HG03565 (cell line): ENCODE data around the gene OR2K2.
"Not testable (repeated sequence)": the region's sequence is repeated elsewhere in the genome, so short reads cannot be mapped to it uniquely, and the experiment has no call there.

Source experiments
- ATAC-seq: cut with Tn5 transposase; IDR thresholded peaks from one replicate; pipeline ENCODE4 v1.9.1; 2021; ENCODE audit warnings: mild to moderate bottlenecking, moderate library complexity; ENCODE audit not compliant: unreplicated experiment

The OR2K2 gene

DNA sequence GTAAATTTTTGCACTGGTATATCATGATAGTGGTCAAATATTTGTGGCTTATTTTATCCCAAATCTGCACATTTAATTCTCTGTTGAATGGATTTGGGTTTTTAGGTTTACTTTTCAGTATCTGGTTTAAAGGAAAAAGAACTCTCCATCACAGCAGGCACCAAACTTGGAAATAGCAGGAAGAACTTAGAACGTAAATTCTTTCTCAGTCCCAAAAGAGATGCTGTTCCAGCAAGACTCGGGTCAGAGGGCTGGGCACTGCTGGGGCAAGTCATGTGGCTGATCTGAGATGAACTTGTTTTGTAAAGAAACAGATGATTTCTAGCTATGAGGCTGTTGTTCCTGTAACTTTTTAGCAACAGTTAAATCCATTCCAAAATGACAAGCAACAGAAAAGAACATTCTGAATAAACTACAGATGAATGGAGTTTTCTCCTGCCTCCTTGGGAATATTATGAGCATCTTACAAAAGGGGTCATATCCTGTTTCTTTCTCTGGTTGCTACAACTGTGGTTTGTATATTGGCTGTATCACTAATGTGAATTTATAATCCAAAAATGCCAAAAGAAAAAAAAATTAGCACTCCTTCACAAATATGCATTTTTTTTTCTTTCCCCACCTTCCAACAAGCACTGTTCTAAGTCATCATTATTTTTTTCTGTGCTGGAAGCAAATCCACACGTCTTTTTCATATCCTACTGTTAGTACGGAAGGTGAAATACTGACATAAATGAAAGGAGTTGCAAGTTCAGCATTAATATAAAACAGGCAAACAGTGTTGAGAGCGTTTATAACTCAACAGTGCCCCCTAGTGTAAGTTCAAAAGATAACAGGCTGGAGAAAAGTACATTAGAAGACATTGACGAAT lies 31.1 kb downstream of the OR2K2 start:
- no peak for ATAC-seq

DNA sequence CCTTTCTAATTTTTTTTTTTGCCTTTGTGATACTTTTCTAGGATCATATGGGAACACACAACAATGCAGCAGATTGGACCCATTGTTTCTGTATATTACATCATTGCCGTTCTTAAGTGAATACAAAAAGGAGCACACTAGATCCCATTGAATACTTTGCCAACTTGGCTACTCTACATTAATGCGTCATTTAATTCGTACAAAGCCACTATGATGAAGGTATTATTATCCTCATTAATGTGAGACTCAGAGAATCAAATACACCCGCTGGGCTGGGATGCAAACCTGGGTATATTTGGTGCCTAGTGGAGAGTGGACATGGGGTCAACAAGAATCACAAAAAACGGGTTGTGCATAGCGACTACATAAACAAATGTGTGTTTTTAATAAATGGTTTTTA lies 31.9 kb downstream of the OR2K2 start:
- no peak for ATAC-seq

DNA sequence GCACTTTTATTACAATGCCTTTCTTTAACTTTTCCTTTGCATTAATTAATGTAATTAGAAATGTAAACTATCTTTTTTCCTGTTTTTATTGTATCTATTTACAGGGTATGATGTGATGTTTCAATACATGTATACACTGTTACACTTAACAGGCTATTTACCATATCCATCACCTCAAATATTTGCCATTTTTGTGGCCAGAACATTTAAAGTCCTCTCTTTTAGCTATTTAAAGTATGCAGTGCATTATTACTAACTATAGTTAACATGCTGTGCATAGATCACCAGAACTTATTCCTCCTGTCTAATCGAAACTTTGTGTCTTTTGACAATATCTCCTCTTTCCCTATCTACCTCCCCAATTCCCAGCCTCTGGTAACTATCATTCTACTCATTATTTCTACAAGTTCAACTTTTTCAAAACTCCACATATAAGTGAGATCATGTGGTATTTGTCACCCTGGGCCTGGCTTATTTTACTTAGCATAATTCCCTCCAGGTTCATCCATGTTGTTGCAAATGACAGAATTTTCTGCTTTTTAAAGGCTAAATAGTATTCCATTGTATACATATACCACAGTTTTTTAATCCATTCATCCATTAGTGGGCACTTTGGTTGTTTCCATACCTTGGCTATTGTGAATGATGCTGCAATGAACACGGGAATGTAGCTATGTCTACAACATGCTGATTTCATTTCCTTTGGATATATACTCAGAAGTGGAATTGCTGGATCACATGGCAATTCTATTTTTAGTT lies 32.8 kb downstream of the OR2K2 start:
- no peak for ATAC-seq

DNA sequence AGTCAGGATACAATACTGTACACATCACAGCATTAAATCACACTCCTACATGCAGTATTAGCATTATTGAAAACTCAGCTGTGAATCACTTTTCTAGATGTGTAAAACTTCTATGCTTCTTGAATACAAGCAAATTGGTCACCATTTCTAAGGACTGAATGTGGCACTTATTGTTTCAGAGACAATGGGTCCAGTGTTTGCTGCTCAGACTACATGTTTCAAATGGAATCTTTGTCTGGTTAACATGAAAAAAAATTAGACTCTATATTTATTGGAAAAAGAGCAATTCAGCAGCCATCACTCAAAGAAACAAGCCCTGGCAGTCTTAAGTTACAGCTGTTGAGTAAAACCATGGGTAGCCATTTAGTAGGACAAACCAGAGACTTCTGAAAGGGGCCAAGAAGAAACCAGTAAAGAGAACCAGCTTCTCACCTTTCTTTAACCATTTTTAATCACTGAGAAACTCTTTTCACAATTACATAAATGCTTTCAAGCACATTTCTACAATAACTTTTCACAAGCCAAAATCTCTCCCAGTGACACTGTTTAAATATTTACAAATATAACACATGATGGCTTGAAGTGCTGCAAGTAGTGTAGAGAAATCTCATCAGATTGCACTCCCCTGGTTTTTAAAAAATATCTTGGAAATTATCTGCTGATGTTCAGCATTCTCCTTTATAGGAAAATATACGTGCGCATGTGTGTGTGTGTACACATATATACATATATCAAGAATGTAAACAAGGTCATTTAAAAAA lies 35.2 kb downstream of the OR2K2 start:
- no peak for ATAC-seq

DNA sequence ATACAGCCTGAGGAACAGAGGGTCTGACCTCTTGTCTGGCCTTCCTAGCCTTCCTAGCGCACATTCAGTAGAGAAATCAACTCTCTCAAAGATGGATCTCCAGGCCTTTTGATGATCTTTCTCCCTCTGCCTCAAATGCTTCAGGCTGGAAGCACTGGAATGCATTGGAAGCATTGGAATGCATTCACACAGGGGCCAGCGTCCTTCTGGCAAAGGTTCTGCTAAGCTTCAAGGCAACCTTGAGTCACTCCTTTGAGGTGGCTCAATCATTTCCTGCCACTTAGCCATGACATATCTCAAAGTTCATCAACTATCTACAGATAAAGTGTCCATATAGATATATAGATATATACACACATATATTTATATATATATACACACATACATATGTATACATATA lies 42.9 kb downstream of the OR2K2 start:
- no peak for ATAC-seq

DNA sequence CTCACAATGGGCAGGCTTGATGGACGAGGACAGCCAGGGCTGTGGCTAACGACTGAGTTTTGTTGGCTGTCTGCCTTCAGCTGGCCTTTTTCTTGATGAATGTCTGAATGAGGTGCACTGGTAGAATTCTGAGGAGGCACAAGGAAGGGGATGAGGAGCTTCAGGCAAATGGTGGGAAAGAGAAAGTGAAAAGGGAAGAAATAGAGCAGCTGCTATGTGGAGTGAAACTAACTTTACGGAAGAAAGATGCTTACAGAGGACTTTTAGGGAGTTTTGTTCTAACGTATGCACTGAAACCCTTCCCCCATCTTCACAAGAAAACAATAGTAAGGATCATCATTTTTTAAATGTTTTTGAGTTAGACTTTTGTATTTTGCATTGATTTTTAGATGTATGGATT lies 45.3 kb downstream of the OR2K2 start:
- ATAC-seq, result no peak

DNA sequence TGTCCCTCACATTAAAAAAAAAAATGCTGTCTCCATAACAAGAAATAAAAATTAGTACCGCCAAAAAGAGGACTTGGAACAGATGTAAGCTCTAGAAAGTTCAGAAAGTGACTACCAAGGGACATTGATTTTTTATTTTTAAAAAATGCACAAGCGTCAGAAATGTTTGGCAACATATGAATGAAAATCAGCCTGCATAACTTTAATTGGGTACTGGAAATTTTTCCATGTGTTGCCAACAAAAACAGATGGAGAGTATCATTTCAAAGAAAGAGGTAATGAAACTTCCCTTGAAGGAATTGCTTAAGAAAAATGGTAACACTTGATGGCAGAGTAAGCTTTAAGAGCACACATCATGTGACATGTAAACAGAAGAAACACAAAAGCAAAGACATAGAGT lies 47.2 kb downstream of the OR2K2 start:
- no peak for ATAC-seq

DNA sequence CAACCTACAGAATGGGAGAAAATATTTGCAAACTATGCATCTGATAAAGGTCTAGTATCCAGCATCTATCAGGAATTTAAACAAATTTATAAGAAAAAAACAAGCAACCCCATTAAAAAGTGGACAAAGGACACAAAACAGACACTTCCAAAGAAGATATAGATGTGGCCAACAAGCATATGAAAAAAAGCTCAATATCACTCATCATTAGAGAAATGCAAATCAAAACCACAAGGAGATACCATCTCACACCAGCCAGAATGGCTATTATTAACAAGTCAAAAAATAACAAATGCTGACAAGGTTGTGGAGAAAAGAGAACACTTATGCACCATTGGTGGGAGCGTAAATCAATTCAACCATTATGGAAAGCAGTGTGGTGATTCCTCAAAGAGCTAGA lies 49.2 kb downstream of the OR2K2 start:
- not testable (repeated sequence) for ATAC-seq
